Stomach (tissue), 9 donors: ENCODE measurements around the gene LCE6A. TPM values are rescaled to one million over a fixed set of nuclear protein-coding genes. Genes with fewer than 3 reads are reported as not detected.

ENCODE experiments used
- DNase-seq, 2 donors: peaks; one replicate each; pipeline versions ENCODE4 v3.0.0 to v3.0.0-alpha.2; 2013 to 2019
- H3K27ac ChIP-seq, 5 donors: fragments of 200-600 bp in 4 of 5; sonication (generic) in 4 of 5; one replicate each; pipeline ENCODE4 v1.5.1; 2013 to 2019; ENCODE audit warnings: mild to moderate bottlenecking in 1 of 5, moderate library complexity in 1 of 5
- H3K27me3 ChIP-seq, 3 donors: fragments of 200-600 bp; sonication (generic); one replicate each; pipeline ENCODE4 v1.5.1; 2017 to 2019; ENCODE audit warnings: mixed run types in 1 of 3
- H3K36me3 ChIP-seq, 4 donors: fragments of 200-600 bp; sonication (generic); 1 replicate in 3 of 4; 2 replicates in 1 of 4; pipeline ENCODE4 v1.5.1; 2016 to 2019
- H3K4me1 ChIP-seq, 4 donors: fragments of 200-600 bp; sonication (generic); one replicate each; pipeline ENCODE4 v1.5.1; 2016 to 2019
- H3K4me3 ChIP-seq, 4 donors: fragments of 200-600 bp; sonication (generic) in 3 of 4; one replicate each; pipeline ENCODE4 v1.5.1; 2016 to 2019; ENCODE audit warnings: mild to moderate bottlenecking in 1 of 4
- H3K9me3 ChIP-seq, 4 donors: fragments of 200-600 bp; sonication (generic); one replicate each; pipeline ENCODE4 v1.5.1; 2016 to 2019
- CTCF ChIP-seq, 7 experiments: fragments of 450-650 bp in 4 of 7; fragments of 200-600 bp in 3 of 7; sonication (generic) in 3 of 7; IDR thresholded peaks; one replicate each; pipeline ENCODE4 v1.5.1; 2016 to 2019; ENCODE audit warnings: antibody characterized with exemption in 7 of 7, control low read depth in 2 of 7, mild to moderate bottlenecking in 1 of 7
- EP300 ChIP-seq: sonication (generic); formaldehyde crosslinking; IDR thresholded peaks from one replicate; pipeline ENCODE4 v1.6.1; 2017; ENCODE audit warnings: antibody characterized with exemption
- POLR2A ChIP-seq, 4 donors: fragments of 450-650 bp; IDR thresholded peaks; one replicate each; pipeline ENCODE4 v1.6.1; 2016; ENCODE audit warnings: antibody characterized with exemption in 4 of 4, control low read depth in 2 of 4, mild to moderate bottlenecking in 1 of 4, moderate library complexity in 1 of 4
- POLR2AphosphoS5 ChIP-seq, 3 donors: sonication (generic); formaldehyde crosslinking; IDR thresholded peaks; one replicate each; pipeline ENCODE4 v1.6.1; 2016; ENCODE audit warnings: antibody characterized with exemption in 3 of 3
- WGBS, 5 donors: extraction: QIAGEN DNeasy Blood & Tissue Kit in 3 of 5; methylation state at CpG; one replicate each; pipeline versions ENCODE4 v1.1.5 to v1.1.7; 2013 to 2018; 5-methylcytosine and 5-hydroxymethylcytosine counted together
- intact Hi-C: fragments of 100-400 bp; cut with DNase I; formaldehyde crosslinking; loops from one replicate; pipeline ENCODE4 v1.15.1; 2023; ENCODE audit warnings: low total_unique reads
- polyA plus RNA-seq, 3 donors: library from polyadenylated mRNA; stranded (reverse); fragments of 200-250 nt; gene quantifications; one replicate each; pipeline ENCODE4 v1.2.3, GENCODE V29; 2013
- total RNA-seq, 5 donors: library from RNA; depleted of rRNA; stranded (reverse); fragments of >200 nt; gene quantifications; one replicate each; pipeline versions ENCODE4 v1.1.0 to v1.2.3, GENCODE V29; 2014 to 2016
- donor health status: healthy with polysubstance abuse.
- donor health status: Bipolar disorder and iron deficiency.
- donor health status: healthy.

The LCE6A gene
- total and polyA plus RNA-seq, 8 donors, result not detected

- TF ChIP-seq POLR2A (IDR thresholded peaks at IDR 0.05), result no peak
- no peak for TF ChIP-seq CTCF (IDR thresholded peaks at IDR 0.05)
- DNase-seq, result no peak
- H3K27ac ChIP-seq, result no peak within 1 kb of the TSS
- no peak within 1 kb of the TSS for H3K4me3 ChIP-seq
- H3K27me3 ChIP-seq, result peaks cover 0 to 5% (median 0%) of the 10 kb centered on the region in 3 donors
- intact Hi-C loops, result no loop called here
- peaks cover 0 to 5% (median 0%) of the 10 kb centered on the region in 4 donors for H3K9me3 ChIP-seq
- no peaks in the 10 kb centered on the region for H3K36me3 ChIP-seq
- WGBS, 5 donors, result 44 to 61% (median 55%) methylated on average over 3 of the region's 3 CpGs
- no peaks in the 10 kb centered on the region for H3K4me1 ChIP-seq
Measured at GRCh38 chr1:152806576-152806975, 36.1 kb upstream of the LCE6A start, which contains the start of gene LCE1C. Gene LCE1C (minus strand): TSS chr1:152806651. CDS start chr1:152805478, 1,173 bp downstream.

GRCh38 chr1:152811050-152811449 lies 31.6 kb upstream of the LCE6A start:
- intact Hi-C loops, result no loop called here
- 72 to 85% (median 79%) methylated on average over 1 to 2 of the region's 2 CpGs for WGBS, 5 donors

GRCh38 chr1:152811671-152812070 lies 31.0 kb upstream of the LCE6A start, which contains the start of gene LCE1B:
Gene LCE1B (plus strand): TSS chr1:152811971. CDS start chr1:152812447, 476 bp downstream.
- intact Hi-C loops, result no loop called here
- TF ChIP-seq EP300, result no peak
- no peak for TF ChIP-seq POLR2A (IDR thresholded peaks at IDR 0.05)
- TF ChIP-seq CTCF (IDR thresholded peaks at IDR 0.05), result no peak
- TF ChIP-seq POLR2AphosphoS5 (IDR thresholded peaks at IDR 0.05), result no peak

More at GRCh38 chr1:152811050-152811449, 31.6 kb upstream of the LCE6A start:
- no peak for DNase-seq
- peaks cover 0 to 5% (median 2%) of the 10 kb centered on the region in 4 donors for H3K9me3 ChIP-seq
- TF ChIP-seq CTCF (IDR thresholded peaks at IDR 0.05), result no peak
- no peak for TF ChIP-seq POLR2A (IDR thresholded peaks at IDR 0.05)
- H3K4me1 ChIP-seq, result no peaks in the 10 kb centered on the region
- H3K27me3 ChIP-seq, result peaks cover 0 to 11% (median 0%) of the 10 kb centered on the region in 3 donors
- H3K4me3 ChIP-seq, result no peak overlapping the region
- no peak overlapping the region for H3K27ac ChIP-seq
- H3K36me3 ChIP-seq, result no peaks in the 10 kb centered on the region

GRCh38 chr1:152817309-152817708 lies 25.3 kb upstream of the LCE6A start:
- TF ChIP-seq CTCF (IDR thresholded peaks at IDR 0.05), result no peak
- TF ChIP-seq EP300, result no peak
- TF ChIP-seq POLR2A (IDR thresholded peaks at IDR 0.05), result no peak
- TF ChIP-seq POLR2AphosphoS5 (IDR thresholded peaks at IDR 0.05), result no peak
- Histone ChIP-seq H3K36me3 (no peaks in the 10 kb centered on the region), H3K9me3 (peaks cover 0 to 3% (median 0%) of the 10 kb centered on the region in 4 donors), H3K27ac (no peak overlapping the region), H3K4me1 (no peaks in the 10 kb centered on the region), H3K27me3 (peaks cover 0 to 6% (median 0%) of the 10 kb centered on the region in 3 donors), H3K4me3 (no peak overlapping the region)
- no peak for DNase-seq
- 85 to 89% (median 87%) methylated on average over 6 of the region's 6 CpGs for WGBS, 5 donors
- intact Hi-C loops, result no loop called here

More at GRCh38 chr1:152811671-152812070, 31.0 kb upstream of the LCE6A start, which contains the start of gene LCE1B:
- no peaks in the 10 kb centered on the region for H3K36me3 ChIP-seq
- peaks cover 0 to 5% (median 2%) of the 10 kb centered on the region in 4 donors for H3K9me3 ChIP-seq
- no peak for DNase-seq
- 70 to 95% (median 87%) methylated on average over 2 of the region's 2 CpGs for WGBS, 5 donors
- no peaks in the 10 kb centered on the region for H3K4me1 ChIP-seq
- no peak within 1 kb of the TSS for H3K27ac ChIP-seq
- H3K27me3 ChIP-seq, result peaks cover 0 to 6% (median 0%) of the 10 kb centered on the region in 3 donors
- no peak within 1 kb of the TSS for H3K4me3 ChIP-seq
